ENCODE measurements around the gene CLK3. TPM values are rescaled to one million over a fixed set of nuclear protein-coding genes. Genes with fewer than 3 reads are reported as not detected.
A peak's percentile ranks its signal among the peaks of the same experiment; 100 is the strongest.

Gene CLK3
- 100 to 1,000 TPM in 6 of 7 donors, 10 to 100 TPM in 1; 97.8 to 229 (median 109) TPM for total RNA-seq
- polyA plus RNA-seq = 100 to 1,000 TPM in 1 of 3 donors, 10 to 100 TPM in 2; 54.0 to 106 (median 93.7) TPM
- long read RNA-seq, donor 1, transcript CLK3-202 (13 exons, 2,621 nt) = major isoform, 6 of 13 reads
- long read RNA-seq, donor 1, partial matches to known transcripts = 0 of 13 reads
- long read RNA-seq, donor 1, other reads (novel, unspliced or antisense) = 0 of 13 reads
- long read RNA-seq, donor 2, transcript CLK3-202 (13 exons, 2,621 nt) = major isoform, 8 of 10 reads
- long read RNA-seq, donor 2, partial matches to known transcripts = 0 of 10 reads
- long read RNA-seq, donor 2, other reads (novel, unspliced or antisense) = 0 of 10 reads

DNA sequence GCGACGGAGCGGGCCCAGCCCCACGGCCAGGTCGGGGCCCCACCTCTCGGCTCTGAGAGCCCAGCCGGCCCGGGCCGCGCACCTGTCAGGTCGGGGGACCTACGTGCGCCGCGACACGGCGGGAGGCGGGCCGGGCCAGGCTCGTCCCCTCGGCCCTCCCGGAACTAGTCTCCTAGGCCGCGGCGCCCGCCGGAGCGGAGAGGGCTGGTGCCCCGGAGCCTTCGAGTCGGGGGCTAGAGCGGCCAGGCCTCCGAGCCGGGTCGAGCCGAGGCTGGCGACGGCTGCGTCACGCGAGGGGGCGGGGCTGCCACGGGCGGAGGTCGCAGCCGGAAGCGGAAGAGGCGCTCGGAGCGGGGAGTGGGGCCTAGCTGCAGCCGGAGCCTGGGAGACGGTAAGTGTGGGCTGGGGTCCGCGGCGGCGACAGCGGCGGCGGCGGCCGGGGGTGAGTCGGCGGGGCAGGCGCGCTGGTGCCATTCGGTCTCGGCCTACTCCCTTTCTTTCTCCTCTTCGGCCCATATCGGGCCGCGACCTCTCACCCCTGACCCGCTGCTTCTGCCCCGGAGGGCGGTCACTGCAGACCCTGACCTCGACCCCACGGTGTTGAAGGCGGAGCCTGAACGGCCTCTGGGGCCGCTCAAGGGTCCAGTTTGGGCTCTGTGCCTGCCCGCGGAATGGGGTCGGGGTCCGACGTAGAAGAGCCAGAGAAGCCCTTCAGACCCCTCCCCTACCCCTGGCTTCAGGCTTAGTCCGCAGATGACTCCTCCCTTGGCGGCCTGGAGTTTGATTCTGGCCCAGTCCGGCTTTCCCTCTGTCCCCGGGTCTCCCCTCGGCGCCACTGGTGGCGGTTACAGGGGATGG lies at the start of gene CLK3:
Gene CLK3 (plus strand): TSS at position 329 of the 858 bp plus-strand sequence. CDS start 3,361 bp downstream, outside the sequence.
- Histone ChIP-seq H3K36me3 (peaks cover 0 to 35% (median 23%) of the 10 kb centered on the region in 6 donors), H3K27ac (peak within 1 kb of the TSS; percentile 95 to 99 (median 98)), H3K27me3 (replicated peaks in 1 of 7) (no peaks in the 10 kb centered on the region), H3K4me1 (peaks cover 19 to 63% (median 45%) of the 10 kb centered on the region in 6 donors), H3K9me3 (no peaks in the 10 kb centered on the region), H3K4me3 (peak within 1 kb of the TSS; percentile 68 to 98 (median 87))
- peak; percentile 94 to 96 (median 95) for TF ChIP-seq POLR2AphosphoS5 (IDR thresholded peaks at IDR 0.05)
- TF ChIP-seq POLR2A (IDR thresholded peaks at IDR 0.05) = peak in 2 of 3 donors; percentile 34 to 39
- TF ChIP-seq, protein P1, sequence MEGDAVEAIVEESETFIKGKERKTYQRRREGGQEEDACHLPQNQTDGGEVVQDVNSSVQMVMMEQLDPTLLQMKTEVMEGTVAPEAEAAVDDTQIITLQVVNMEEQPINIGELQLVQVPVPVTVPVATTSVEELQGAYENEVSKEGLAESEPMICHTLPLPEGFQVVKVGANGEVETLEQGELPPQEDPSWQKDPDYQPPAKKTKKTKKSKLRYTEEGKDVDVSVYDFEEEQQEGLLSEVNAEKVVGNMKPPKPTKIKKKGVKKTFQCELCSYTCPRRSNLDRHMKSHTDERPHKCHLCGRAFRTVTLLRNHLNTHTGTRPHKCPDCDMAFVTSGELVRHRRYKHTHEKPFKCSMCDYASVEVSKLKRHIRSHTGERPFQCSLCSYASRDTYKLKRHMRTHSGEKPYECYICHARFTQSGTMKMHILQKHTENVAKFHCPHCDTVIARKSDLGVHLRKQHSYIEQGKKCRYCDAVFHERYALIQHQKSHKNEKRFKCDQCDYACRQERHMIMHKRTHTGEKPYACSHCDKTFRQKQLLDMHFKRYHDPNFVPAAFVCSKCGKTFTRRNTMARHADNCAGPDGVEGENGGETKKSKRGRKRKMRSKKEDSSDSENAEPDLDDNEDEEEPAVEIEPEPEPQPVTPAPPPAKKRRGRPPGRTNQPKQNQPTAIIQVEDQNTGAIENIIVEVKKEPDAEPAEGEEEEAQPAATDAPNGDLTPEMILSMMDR (IDR thresholded peaks at IDR 0.05 in 8 of 11, conservative IDR thresholded peaks at IDR 0.05 in 3 of 11) = peak in 1 of 11 experiments; percentile 7
- WGBS, 5 donors = 0 to 1% (median 0%) methylated on average over 25 to 91 of the region's 91 CpGs
- DNase-seq = peak; percentile 100
- intact Hi-C loops (cut with DNase I; ENCODE audit: low total_unique reads) = loop anchor here (10.0 kb wide), 1 partner anchor 71 kb away; the partner anchor contains the start of gene ARID3B

DNA sequence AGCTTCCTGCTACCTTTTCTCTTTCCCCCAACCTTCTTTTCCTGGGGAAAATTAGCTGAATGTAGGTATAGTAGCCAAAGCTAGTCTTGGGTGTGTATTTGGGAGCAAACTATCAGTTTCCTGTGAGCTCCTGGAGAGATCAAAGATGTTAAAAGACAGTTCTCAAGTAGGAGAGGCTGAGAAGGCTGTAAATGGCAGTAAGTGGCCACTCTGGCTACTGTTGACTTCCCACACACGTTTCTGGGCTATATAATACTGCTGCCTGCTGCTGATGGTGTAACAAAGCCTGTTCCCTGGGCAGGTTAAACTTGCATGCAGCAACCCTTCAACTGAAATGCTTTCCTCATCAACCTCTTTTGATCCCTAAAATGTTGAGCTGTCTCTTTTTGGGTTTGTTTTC lies 47.0 kb upstream of the CLK3 start:
- Histone ChIP-seq H3K27ac (no peak overlapping the region), H3K36me3 (peaks cover 0 to 98% (median 18%) of the 10 kb centered on the region in 6 donors), H3K27me3 (replicated peaks in 1 of 7) (no peaks in the 10 kb centered on the region), H3K4me3 (no peak overlapping the region), H3K9me3 (no peaks in the 10 kb centered on the region), H3K4me1 (peaks cover 0 to 13% (median 0%) of the 10 kb centered on the region in 6 donors)
- TF ChIP-seq POLR2A (IDR thresholded peaks at IDR 0.05) (no peak), POLR2AphosphoS5 (IDR thresholded peaks at IDR 0.05) (no peak)
- TF ChIP-seq, protein P1 (IDR thresholded peaks at IDR 0.05 in 8 of 11, conservative IDR thresholded peaks at IDR 0.05 in 3 of 11) = no peak
- WGBS, 5 donors = 48 to 76% (median 54%) methylated on average over 1 of the region's 1 CpG
- DNase-seq = no peak
- intact Hi-C loops (cut with DNase I; ENCODE audit: low total_unique reads) = no loop called here

DNA sequence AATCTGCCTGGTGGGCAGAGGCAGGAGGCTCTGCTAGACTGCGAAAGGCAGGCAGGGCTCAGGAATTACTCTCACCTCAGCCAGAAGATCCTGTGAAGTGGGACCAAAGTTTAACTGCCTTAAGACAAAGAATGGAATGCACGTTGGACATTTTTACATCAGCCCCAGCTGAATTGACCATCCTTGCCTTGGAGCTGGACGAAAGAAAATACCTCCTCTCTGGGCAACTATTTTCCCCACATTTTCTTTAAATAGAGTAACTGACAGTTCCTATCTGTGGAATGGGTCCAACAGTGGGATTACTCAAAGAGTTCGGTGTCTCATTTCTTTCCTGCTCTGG lies 45.9 kb upstream of the CLK3 start:
- Histone ChIP-seq H3K27ac (no peak overlapping the region), H3K36me3 (peaks cover 0 to 99% (median 27%) of the 10 kb centered on the region in 6 donors), H3K4me1 (peaks cover 0 to 13% (median 0%) of the 10 kb centered on the region in 6 donors), H3K27me3 (replicated peaks in 1 of 7) (no peaks in the 10 kb centered on the region), H3K9me3 (no peaks in the 10 kb centered on the region), H3K4me3 (no peak overlapping the region)
- DNase-seq = no peak
- 89 to 98% (median 94%) methylated on average over 4 of the region's 4 CpGs for whole genome bisulfite sequencing, 5 donors
- intact Hi-C loops (cut with DNase I; ENCODE audit: low total_unique reads) = no loop called here
- no peak for TF ChIP-seq POLR2AphosphoS5 (IDR thresholded peaks at IDR 0.05)
- TF ChIP-seq, protein P1 (IDR thresholded peaks at IDR 0.05 in 8 of 11, conservative IDR thresholded peaks at IDR 0.05 in 3 of 11) = no peak
- no peak for TF ChIP-seq POLR2A (IDR thresholded peaks at IDR 0.05)

All from spleen (tissue), 13 donors.